Gastrocnemius medialis (tissue), 4 donors: ENCODE data around the gene RIMS4. TPM values are rescaled to one million over a fixed set of nuclear protein-coding genes. Genes with fewer than 3 reads are reported as not detected.

Source experiments
- ATAC-seq, 2 donors: fragments of 150-250 bp; one replicate each; pipeline ENCODE4 v1.9.1; 2016
- DNase-seq, 2 donors: peaks; one replicate each; pipeline ENCODE4 v3.0.0-alpha.2; 2019
- H3K27ac ChIP-seq, 4 donors: fragments of 200-600 bp; sonication (generic); 1 replicate in 1 of 4; 2 replicates in 3 of 4; pipeline ENCODE4 v1.5.1; 2016 to 2018; ENCODE audit warnings: mild to moderate bottlenecking in 2 of 4, moderate library complexity in 1 of 4
- H3K27me3 ChIP-seq, 3 donors: fragments of 200-600 bp; sonication (generic) in 2 of 3; 1 replicate in 1 of 3; 2 replicates in 2 of 3; pipeline versions ENCODE4 v1.5.1 to v1.6.0; 2016 to 2019; ENCODE audit warnings: mild to moderate bottlenecking in 1 of 3, moderate library complexity in 1 of 3
- H3K36me3 ChIP-seq, 2 donors: fragments of 200-600 bp; sonication (generic) in 1 of 2; one replicate each; pipeline ENCODE4 v1.5.1; 2017 to 2018
- H3K4me1 ChIP-seq, 2 donors: fragments of 200-600 bp; sonication (generic) in 1 of 2; one replicate each; pipeline ENCODE4 v1.5.1; 2016 to 2017; ENCODE audit warnings: mild to moderate bottlenecking in 2 of 2
- H3K4me3 ChIP-seq, 4 donors: fragments of 200-600 bp; sonication (generic) in 3 of 4; 1 replicate in 1 of 4; 2 replicates in 3 of 4; pipeline ENCODE4 v1.5.1; 2016 to 2019; ENCODE audit warnings: mild to moderate bottlenecking in 2 of 4
- H3K9me3 ChIP-seq, 3 donors: fragments of 200-600 bp; sonication (generic) in 2 of 3; 1 replicate in 1 of 3; 2 replicates in 2 of 3; pipeline ENCODE4 v1.5.1; 2016 to 2019
- POLR2A ChIP-seq, 2 donors: fragments of 450-650 bp; IDR thresholded peaks; one replicate each; pipeline ENCODE4 v1.6.1; 2017; ENCODE audit warnings: antibody characterized with exemption in 2 of 2, mild to moderate bottlenecking in 2 of 2, moderate library complexity in 2 of 2
- in situ Hi-C, 4 donors: fragments of 200-750 bp; cut with MboI; loops; one replicate each; pipeline versions ENCODE4 v1.15.0 to v1.8.0; 2017; ENCODE audit warnings: low sequenced_read_pairs in 4 of 4
- intact Hi-C: fragments of 100-400 bp; cut with DNase I; formaldehyde crosslinking; loops from one replicate; pipeline ENCODE4 v1.15.1; 2023; ENCODE audit warnings: low total_unique reads
- total RNA-seq, 4 donors: library from RNA; depleted of rRNA; stranded (reverse); fragments of >200 nt; gene quantifications; one replicate each; pipeline versions ENCODE4 v1.1.0 to v1.2.3, GENCODE V29; 2016
- TF ChIP-seq, protein P1 (sequence below), 5 experiments: fragments of 450-650 bp in 3 of 5; fragments of 200-600 bp in 2 of 5; sonication (generic) in 2 of 5; IDR thresholded peaks in 4 of 5; conservative IDR thresholded peaks in 1 of 5; 1 replicate in 4 of 5; 2 replicates in 1 of 5; pipeline ENCODE4 v1.5.1; 2016 to 2019; ENCODE audit warnings: antibody characterized with exemption in 5 of 5, mild to moderate bottlenecking in 3 of 5, moderate library complexity in 3 of 5

The RIMS4 gene
- total RNA-seq, 4 donors from 2014 or later = 0.13 to 0.41 TPM; not detected in 2

DNA sequence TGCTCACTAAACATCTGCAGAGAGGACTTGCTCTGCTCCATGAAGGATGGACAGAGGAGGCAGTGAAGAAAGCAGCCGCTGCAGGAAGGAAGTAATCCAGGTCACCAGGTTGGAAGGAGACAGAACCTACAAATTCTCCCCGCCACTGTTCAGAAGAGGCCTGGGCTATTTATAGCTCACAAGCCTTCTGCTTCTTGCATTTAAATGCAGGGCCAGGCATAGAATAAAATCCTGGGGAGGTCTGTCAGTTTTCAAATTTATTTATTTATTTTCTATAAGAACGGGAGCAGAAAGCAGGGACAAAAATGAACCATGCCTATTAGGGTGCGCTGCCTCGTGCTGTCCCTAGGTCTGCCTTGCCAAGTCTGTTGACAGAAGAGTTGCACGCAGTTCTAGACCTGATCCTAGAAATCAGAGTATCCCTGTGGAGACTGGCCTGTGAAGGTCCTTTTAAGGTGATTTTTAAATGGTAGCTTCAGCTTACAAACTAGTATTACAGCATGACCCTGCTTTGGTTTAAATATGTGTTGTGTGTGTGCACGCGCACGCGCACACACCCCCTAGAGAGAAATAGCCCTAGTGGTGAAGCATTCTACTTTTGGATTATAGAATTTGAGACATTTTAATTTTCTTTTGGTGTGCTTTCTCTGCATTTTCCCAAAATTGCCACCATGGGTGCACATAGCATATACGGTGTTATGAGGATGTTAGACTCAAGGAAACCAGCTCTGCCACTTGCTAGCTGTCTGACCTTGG is 19.5 kb downstream of the RIMS4 start:
- H3K27ac ChIP-seq = no peak overlapping the region
- no peak overlapping the region for H3K4me3 ChIP-seq
- TF ChIP-seq POLR2A (IDR thresholded peaks at IDR 0.05) = no peak
- TF ChIP-seq, protein P1, sequence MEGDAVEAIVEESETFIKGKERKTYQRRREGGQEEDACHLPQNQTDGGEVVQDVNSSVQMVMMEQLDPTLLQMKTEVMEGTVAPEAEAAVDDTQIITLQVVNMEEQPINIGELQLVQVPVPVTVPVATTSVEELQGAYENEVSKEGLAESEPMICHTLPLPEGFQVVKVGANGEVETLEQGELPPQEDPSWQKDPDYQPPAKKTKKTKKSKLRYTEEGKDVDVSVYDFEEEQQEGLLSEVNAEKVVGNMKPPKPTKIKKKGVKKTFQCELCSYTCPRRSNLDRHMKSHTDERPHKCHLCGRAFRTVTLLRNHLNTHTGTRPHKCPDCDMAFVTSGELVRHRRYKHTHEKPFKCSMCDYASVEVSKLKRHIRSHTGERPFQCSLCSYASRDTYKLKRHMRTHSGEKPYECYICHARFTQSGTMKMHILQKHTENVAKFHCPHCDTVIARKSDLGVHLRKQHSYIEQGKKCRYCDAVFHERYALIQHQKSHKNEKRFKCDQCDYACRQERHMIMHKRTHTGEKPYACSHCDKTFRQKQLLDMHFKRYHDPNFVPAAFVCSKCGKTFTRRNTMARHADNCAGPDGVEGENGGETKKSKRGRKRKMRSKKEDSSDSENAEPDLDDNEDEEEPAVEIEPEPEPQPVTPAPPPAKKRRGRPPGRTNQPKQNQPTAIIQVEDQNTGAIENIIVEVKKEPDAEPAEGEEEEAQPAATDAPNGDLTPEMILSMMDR (IDR thresholded peaks at IDR 0.05 in 4 of 5, conservative IDR thresholded peaks at IDR 0.05 in 1 of 5) = no peak
- H3K27me3 ChIP-seq = no peaks in the 10 kb centered on the region
- no peaks in the 10 kb centered on the region for H3K9me3 ChIP-seq
- no peak for DNase-seq
- H3K4me1 ChIP-seq = peaks cover 0 to 14% of the 10 kb centered on the region in 2 donors
- H3K36me3 ChIP-seq = no peaks in the 10 kb centered on the region
- intact Hi-C loops (no loop called here), in situ Hi-C loops (no loop called here)
- no peak for ATAC-seq

DNA sequence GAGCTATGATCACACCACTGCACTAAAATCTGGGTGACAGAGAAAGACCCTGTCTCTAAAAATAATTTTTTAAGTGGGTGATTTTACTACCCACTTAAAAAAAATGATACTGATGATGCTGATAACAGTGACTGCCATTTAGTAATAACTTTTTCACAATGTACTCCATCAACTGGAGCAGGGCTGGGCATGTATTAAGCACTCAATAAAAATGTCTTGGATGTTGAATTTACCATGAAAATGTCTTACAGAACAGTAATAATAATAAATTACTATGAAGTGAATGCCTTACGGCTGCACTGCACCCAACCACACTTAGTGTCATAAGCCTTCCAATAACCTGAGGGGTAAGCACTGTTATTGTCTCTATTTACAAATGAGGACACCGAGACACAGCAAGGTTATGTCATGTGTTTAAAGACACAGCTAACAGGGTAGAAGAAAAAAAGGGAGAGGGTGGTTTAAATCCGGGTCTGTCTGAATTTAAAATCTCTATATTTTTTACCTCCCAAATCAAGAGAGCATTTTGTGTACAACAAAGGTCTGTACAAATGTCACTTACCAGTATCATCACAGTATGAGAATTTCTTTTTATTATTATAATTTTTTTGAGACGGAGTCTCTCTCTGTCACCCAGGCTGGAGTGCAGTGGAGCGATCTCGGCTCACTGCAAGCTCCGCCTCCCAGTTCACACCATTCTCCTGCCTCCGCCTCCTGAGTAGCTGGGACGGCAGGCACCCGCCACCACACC is 21.5 kb downstream of the RIMS4 start:
- intact Hi-C loops = no loop called here
- H3K4me3 ChIP-seq = no peak overlapping the region
- ATAC-seq (no peak), DNase-seq (no peak)
- in situ Hi-C loops = no loop called here
- H3K27ac ChIP-seq = no peak overlapping the region
- H3K9me3 ChIP-seq = no peaks in the 10 kb centered on the region
- H3K4me1 ChIP-seq = peaks cover 0 to 14% of the 10 kb centered on the region in 2 donors
- H3K27me3 ChIP-seq = no peaks in the 10 kb centered on the region
- TF ChIP-seq POLR2A (IDR thresholded peaks at IDR 0.05) = no peak
- TF ChIP-seq, protein P1 (IDR thresholded peaks at IDR 0.05 in 4 of 5, conservative IDR thresholded peaks at IDR 0.05 in 1 of 5) = no peak
- no peaks in the 10 kb centered on the region for H3K36me3 ChIP-seq

DNA sequence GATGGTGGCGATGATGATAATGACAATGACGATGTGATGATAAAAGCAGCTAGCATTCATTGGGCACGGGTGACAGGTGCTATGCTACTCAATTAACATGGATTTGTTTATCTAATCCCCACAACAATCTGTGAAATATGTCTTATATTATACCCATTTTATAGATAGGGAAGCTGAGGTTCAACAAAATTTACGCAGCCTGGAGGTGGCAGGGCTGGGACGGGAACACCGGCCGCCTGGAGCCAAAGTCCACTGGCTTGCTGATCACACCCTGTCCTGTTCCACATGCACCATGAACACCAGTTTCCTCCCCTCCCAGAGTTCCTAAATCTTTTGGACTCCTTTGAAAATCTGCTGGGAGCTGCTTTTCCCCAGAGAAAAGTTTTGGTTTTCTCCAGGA is 23.0 kb downstream of the RIMS4 start:
- in situ Hi-C loops (no loop called here), intact Hi-C loops (no loop called here)
- peaks cover 0 to 14% of the 10 kb centered on the region in 2 donors for H3K4me1 ChIP-seq
- no peak overlapping the region for H3K27ac ChIP-seq
- DNase-seq (no peak), ATAC-seq (no peak)
- H3K9me3 ChIP-seq = no peaks in the 10 kb centered on the region
- no peaks in the 10 kb centered on the region for H3K27me3 ChIP-seq
- no peak overlapping the region for H3K4me3 ChIP-seq
- H3K36me3 ChIP-seq = no peaks in the 10 kb centered on the region
- TF ChIP-seq, protein P1 (IDR thresholded peaks at IDR 0.05 in 4 of 5, conservative IDR thresholded peaks at IDR 0.05 in 1 of 5) = no peak
- no peak for TF ChIP-seq POLR2A (IDR thresholded peaks at IDR 0.05)

- no peak for ATAC-seq
- intact Hi-C loops = no loop called here
- in situ Hi-C loops = no loop called here
- H3K4me3 ChIP-seq = no peak overlapping the region
- no peak for DNase-seq
- no peaks in the 10 kb centered on the region for H3K9me3 ChIP-seq
- H3K27ac ChIP-seq = no peak overlapping the region
- H3K4me1 ChIP-seq = peaks cover 0 to 6% of the 10 kb centered on the region in 2 donors
- H3K27me3 ChIP-seq = no peaks in the 10 kb centered on the region
- TF ChIP-seq, protein P1 (IDR thresholded peaks at IDR 0.05 in 4 of 5, conservative IDR thresholded peaks at IDR 0.05 in 1 of 5) = no peak
- no peak for TF ChIP-seq POLR2A (IDR thresholded peaks at IDR 0.05)
- no peaks in the 10 kb centered on the region for H3K36me3 ChIP-seq
Measured at GRCh38 chr20:44785768-44786167, 24.6 kb downstream of the RIMS4 start.
